ENCODE data around the gene GTF3C5. TPM values are rescaled to one million over a fixed set of nuclear protein-coding genes. Genes with fewer than 3 reads are reported as not detected.
"Not testable (repeated sequence)": the region's sequence is repeated elsewhere in the genome, so short reads cannot be mapped to it uniquely, and the experiment has no call there.

Gene GTF3C5
- total and polyA plus RNA-seq, 9 of the 15 experiments (the other 6 are each of a cell fraction or from before 2014, with no cell fraction given), result 3.8 to 118 (median 83.7) TPM

- no peak for TF ChIP-seq HDAC2 (IDR thresholded peaks at IDR 0.05)
- TF ChIP-seq ZNF263 (CRISPR knock-in tag; IDR thresholded peaks at IDR 0.05; ENCODE audit: borderline replicate concordance), result no peak
- TF ChIP-seq ZBTB26 (CRISPR knock-in tag; IDR thresholded peaks at IDR 0.05), result no peak
- no peak for TF ChIP-seq SP1 (CRISPR knock-in tag; IDR thresholded peaks at IDR 0.05)
- TF ChIP-seq CLOCK (CRISPR knock-in tag; IDR thresholded peaks at IDR 0.05; ENCODE audit: borderline replicate concordance), result no peak
- TF ChIP-seq DLX4 (CRISPR knock-in tag; IDR thresholded peaks at IDR 0.05), result no peak
- TF ChIP-seq RNF219 (CRISPR knock-in tag; IDR thresholded peaks at IDR 0.05), result no peak
These were observed 37.0 kb downstream of the GTF3C5 start (continued) for GRCh38 chr9:133067813-133068212.

GRCh38 chr9:133068431-133068830, 37.6 kb downstream of the GTF3C5 start:
- H3K9ac ChIP-seq (ENCODE audit: insufficient read depth in 1 of 2, low read depth in 2 of 2, low read length in 2 of 2); intact Hi-C loops (cut with micrococcal nuclease); DNase-seq (ENCODE audit: extremely low read depth in 1 of 4, low spot score in 3 of 4); CTCF ChIA-PET (ENCODE audit: low intra/inter-chr PET ratio); H4K20me1 ChIP-seq (replicated peaks; ENCODE audit: control insufficient read depth, insufficient read depth, low read length); H3K79me2 ChIP-seq (ENCODE audit: control insufficient read depth, insufficient read depth, low read length); in situ Hi-C loops (cut with MboI); FAIRE-seq; POLR2A ChIA-PET; H3K27me3 ChIP-seq (ENCODE audit: control insufficient read depth in 2 of 2, insufficient read depth in 2 of 2, low read length in 2 of 2); H3K36me3 ChIP-seq (ENCODE audit: control insufficient read depth, insufficient read depth, low read length); H3K4me2 ChIP-seq (ENCODE audit: insufficient read depth, low read length); H3K9me3 ChIP-seq (replicated peaks; ENCODE audit: control insufficient read depth, insufficient read depth, low read depth, low read length); H2AFZ ChIP-seq (ENCODE audit: low read depth, low read length); H3K27ac ChIP-seq (ENCODE audit: extremely low read depth, low read depth, low read length); H3K9me1 ChIP-seq (ENCODE audit: control insufficient read depth, insufficient read depth, low read length); H3K4me3 ChIP-seq; BruUV-seq (replicated peaks); ATAC-seq: not testable (repeated sequence)
- peaks cover 0 to 18% of the 10 kb centered on the region in 2 experiments; a peak in 2 of 5 replicates for H3K4me1 ChIP-seq (replicated peaks in 1 of 2; ENCODE audit: control insufficient read depth in 2 of 2, insufficient read depth in 2 of 2, low read length in 2 of 2)
- 50% methylated on average over 1 of the region's 15 CpGs for WGBS (ENCODE audit: insufficient coverage, low coverage, missing lambda C conversion rate)

- FAIRE-seq; H3K79me2 ChIP-seq (ENCODE audit: control insufficient read depth, insufficient read depth, low read length); H3K9me1 ChIP-seq (ENCODE audit: control insufficient read depth, insufficient read depth, low read length); CTCF ChIA-PET (ENCODE audit: low intra/inter-chr PET ratio); ATAC-seq; H3K9ac ChIP-seq (ENCODE audit: insufficient read depth in 1 of 2, low read depth in 2 of 2, low read length in 2 of 2); H3K36me3 ChIP-seq (ENCODE audit: control insufficient read depth, insufficient read depth, low read length); H3K27ac ChIP-seq (ENCODE audit: extremely low read depth, low read depth, low read length); H3K4me2 ChIP-seq (ENCODE audit: insufficient read depth, low read length); in situ Hi-C loops (cut with MboI); H3K4me3 ChIP-seq; intact Hi-C loops (cut with micrococcal nuclease); H4K20me1 ChIP-seq (replicated peaks; ENCODE audit: control insufficient read depth, insufficient read depth, low read length); BruUV-seq (replicated peaks); DNase-seq (ENCODE audit: extremely low read depth in 1 of 4, low spot score in 3 of 4); H3K27me3 ChIP-seq (ENCODE audit: control insufficient read depth in 2 of 2, insufficient read depth in 2 of 2, low read length in 2 of 2); H2AFZ ChIP-seq (ENCODE audit: low read depth, low read length); POLR2A ChIA-PET; H3K9me3 ChIP-seq (replicated peaks; ENCODE audit: control insufficient read depth, insufficient read depth, low read depth, low read length): not testable (repeated sequence)
- 84% methylated on average over 11 of the region's 17 CpGs for WGBS (ENCODE audit: insufficient coverage, low coverage, missing lambda C conversion rate)
- H3K4me1 ChIP-seq (replicated peaks in 1 of 2; ENCODE audit: control insufficient read depth in 2 of 2, insufficient read depth in 2 of 2, low read length in 2 of 2), result peaks cover 0 to 11% of the 10 kb centered on the region in 2 experiments; a peak in 2 of 5 replicates
These were observed 39.7 kb downstream of the GTF3C5 start for GRCh38 chr9:133070500-133070961.
